Measurements from ENCODE around the gene CSAD.

GRCh38 chr12:53213348-53213747 lies 32.6 kb upstream of the CSAD start:
- peak; percentile 100 for TF ChIP-seq CTCF (IDR thresholded peaks at IDR 0.05)
- TF ChIP-seq ZFX (IDR thresholded peaks at IDR 0.05; ENCODE audit: borderline replicate concordance): no peak

All from 22Rv1 (cell line).